Fibroblast of lung (primary cell): ENCODE results near the gene CHN2. TPM values are rescaled to one million over a fixed set of nuclear protein-coding genes. Genes with fewer than 3 reads are reported as not detected.

ENCODE experiments used
- DNase-seq, 2 donors: peaks; one replicate each; pipeline versions ENCODE4 v3.0.0 to v3.0.0-alpha.2; 2010; ENCODE audit warnings: low read depth in 2 of 2
- H2AFZ ChIP-seq: 2 replicates; pipeline ENCODE4 v1.5.1; 2012; ENCODE audit warnings: low read length, control low read depth, inconsistent platforms
- H3K27ac ChIP-seq: 2 replicates; pipeline ENCODE4 v1.5.1; 2011; ENCODE audit warnings: low read length, control low read depth; ENCODE audit not compliant: insufficient read depth
- H3K27me3 ChIP-seq: 2 replicates; pipeline ENCODE4 v1.5.1; 2011; ENCODE audit warnings: mild to moderate bottlenecking, low read length; ENCODE audit not compliant: control insufficient read depth, insufficient read depth
- H3K36me3 ChIP-seq: 2 replicates; pipeline ENCODE4 v1.5.1; 2011; ENCODE audit warnings: low read length; ENCODE audit not compliant: control insufficient read depth, insufficient read depth
- H3K4me1 ChIP-seq: 2 replicates; pipeline ENCODE4 v1.5.1; 2011; ENCODE audit warnings: low read length; ENCODE audit not compliant: control insufficient read depth, insufficient read depth; ENCODE audit errors: extremely low read depth
- H3K4me2 ChIP-seq: 2 replicates; pipeline ENCODE4 v1.5.1; 2011; ENCODE audit warnings: low read length, control low read depth; ENCODE audit not compliant: insufficient read depth; ENCODE audit errors: extremely low read depth
- H3K4me3 ChIP-seq, 4 experiments: fragments of 200-600 bp in 1 of 4; sonication (generic) in 1 of 4; replicated peaks in 1 of 4; 2 replicates each; pipeline ENCODE4 v1.5.1; 2011 to 2016; ENCODE audit warnings: low read length in 4 of 4, low read depth in 3 of 4, mild to moderate bottlenecking in 3 of 4, control low read depth in 2 of 4, inconsistent platforms in 1 of 4, mixed read lengths in 1 of 4; ENCODE audit not compliant: insufficient read depth in 1 of 4; ENCODE audit errors: control extremely low read depth in 1 of 4
- H3K79me2 ChIP-seq: 2 replicates; pipeline ENCODE4 v1.5.1; 2012; ENCODE audit warnings: mild to moderate bottlenecking, low read length, inconsistent platforms; ENCODE audit not compliant: control insufficient read depth, insufficient read depth
- H3K9ac ChIP-seq: 2 replicates; pipeline ENCODE4 v1.5.1; 2011; ENCODE audit warnings: mild to moderate bottlenecking, low read length, control low read depth; ENCODE audit not compliant: insufficient read depth
- H3K9me3 ChIP-seq: 2 replicates; pipeline ENCODE4 v1.5.1; 2012; ENCODE audit warnings: low read depth, low read length; ENCODE audit not compliant: control insufficient read depth, insufficient read depth
- H4K20me1 ChIP-seq: 2 replicates; pipeline ENCODE4 v1.5.1; 2011; ENCODE audit warnings: low read length; ENCODE audit not compliant: control insufficient read depth, insufficient read depth; ENCODE audit errors: extremely low read depth
- CTCF ChIP-seq, 2 donors: IDR thresholded peaks in 1 of 2; conservative IDR thresholded peaks in 1 of 2; 1 replicate in 1 of 2; 2 replicates in 1 of 2; pipeline ENCODE4 v1.5.1; 2011 to 2012; ENCODE audit warnings: low read length in 2 of 2, control low read depth in 1 of 2, inconsistent platforms in 1 of 2, low read depth in 1 of 2, mild to moderate bottlenecking in 1 of 2
- EZH2 ChIP-seq: IDR thresholded peaks from 2 replicates; pipeline ENCODE4 v1.5.1; 2012; ENCODE audit warnings: low read length, control low read depth, mild to moderate bottlenecking; ENCODE audit errors: missing control alignments
- polyA plus RNA-seq, 2 donors: library from polyadenylated mRNA; depleted of rRNA in 1 of 2; stranded (reverse) in 1 of 2; unstranded in 1 of 2; fragments of >200 nt; gene quantifications; 2 replicates each; pipeline ENCODE4 v1.2.1, GENCODE V29; 2011 to 2012; ENCODE audit warnings: missing spikeins in 1 of 2
- total RNA-seq: library from RNA; depleted of rRNA; stranded (reverse); fragments of >200 nt; gene quantifications from 2 replicates; pipeline ENCODE4 v1.2.1, GENCODE V29; 2014

CHN2 gene
- total and polyA plus RNA-seq, 2 donors (not counting 1 experiment from before 2014, with no cell fraction given) = 0.33 to 0.53 TPM

- DNase-seq = no peak
- no peak for TF ChIP-seq EZH2
- TF ChIP-seq CTCF (conservative IDR thresholded peaks at IDR 0.05 in 1 of 2, IDR thresholded peaks at IDR 0.05 in 1 of 2; ENCODE audit: low read depth in 1 of 2, low read length in 2 of 2) = no peak
- Histone ChIP-seq H3K36me3 (no peaks in the 10 kb centered on the region), H2AFZ (no peak overlapping the region), H3K9me3 (no peaks in the 10 kb centered on the region), H4K20me1 (no peaks in the 10 kb centered on the region), H3K27me3 (no peaks in the 10 kb centered on the region), H3K4me3 (no peak overlapping the region), H3K4me1 (no peaks in the 10 kb centered on the region), H3K27ac (no peak overlapping the region), H3K9ac (no peak overlapping the region), H3K4me2 (no peak overlapping the region), H3K79me2 (no peaks in the 10 kb centered on the region)
These were observed 186.9 kb downstream of the CHN2 start for GRCh38 chr7:29381206-29382094.

- Histone ChIP-seq H3K27me3 (no peaks in the 10 kb centered on the region), H4K20me1 (no peaks in the 10 kb centered on the region), H3K27ac (no peak overlapping the region), H3K36me3 (no peaks in the 10 kb centered on the region), H3K4me1 (no peaks in the 10 kb centered on the region), H3K9ac (no peak overlapping the region), H3K4me3 (no peak overlapping the region), H3K9me3 (no peaks in the 10 kb centered on the region), H3K4me2 (no peak overlapping the region), H3K79me2 (no peaks in the 10 kb centered on the region), H2AFZ (no peak overlapping the region)
- TF ChIP-seq EZH2 (no peak), CTCF (conservative IDR thresholded peaks at IDR 0.05 in 1 of 2, IDR thresholded peaks at IDR 0.05 in 1 of 2; ENCODE audit: low read depth in 1 of 2, low read length in 2 of 2) (no peak)
- no peak for DNase-seq
These were observed 189.7 kb downstream of the CHN2 start for GRCh38 chr7:29384277-29384676.

GRCh38 chr7:29385214-29385814, 190.7 kb downstream of the CHN2 start:
- Histone ChIP-seq H2AFZ (no peak overlapping the region), H3K4me2 (no peak overlapping the region), H3K79me2 (no peaks in the 10 kb centered on the region), H3K27me3 (no peaks in the 10 kb centered on the region), H3K9me3 (no peaks in the 10 kb centered on the region), H3K27ac (no peak overlapping the region), H3K4me1 (no peaks in the 10 kb centered on the region), H4K20me1 (no peaks in the 10 kb centered on the region), H3K4me3 (no peak overlapping the region), H3K36me3 (no peaks in the 10 kb centered on the region), H3K9ac (no peak overlapping the region)
- no peak for DNase-seq
- TF ChIP-seq CTCF (conservative IDR thresholded peaks at IDR 0.05 in 1 of 2, IDR thresholded peaks at IDR 0.05 in 1 of 2; ENCODE audit: low read depth in 1 of 2, low read length in 2 of 2) (no peak), EZH2 (no peak)
